H9 (cell line): ENCODE data around the gene ADCY5. TPM values are rescaled to one million over a fixed set of nuclear protein-coding genes. Genes with fewer than 3 reads are reported as not detected.

ENCODE experiments used
- DNase-seq: peaks from one replicate; pipeline ENCODE4 v3.0.0-alpha.2; 2017
- H2AFZ ChIP-seq: one replicate; pipeline ENCODE4 v1.6.1; 2013; ENCODE audit warnings: mild to moderate bottlenecking, low read length, control low read depth, moderate library complexity
- H2AK5ac ChIP-seq: 2 replicates; pipeline ENCODE4 v1.6.1; 2013; ENCODE audit warnings: low read length, control low read depth, mixed read lengths; ENCODE audit not compliant: insufficient read length
- H2BK120ac ChIP-seq: one replicate; pipeline ENCODE4 v1.6.1; 2013; ENCODE audit warnings: low read depth, mild to moderate bottlenecking, low read length, control low read depth, inconsistent platforms; ENCODE audit not compliant: poor library complexity, severe bottlenecking
- H2BK12ac ChIP-seq: 2 replicates; pipeline ENCODE4 v1.6.1; 2013; ENCODE audit warnings: low read length, control low read depth, mixed read lengths, low read depth; ENCODE audit not compliant: insufficient read length
- H2BK15ac ChIP-seq: 2 replicates; pipeline ENCODE4 v1.6.1; 2013; ENCODE audit warnings: low read depth, low read length, control low read depth
- H2BK20ac ChIP-seq: one replicate; pipeline ENCODE4 v1.6.1; 2013; ENCODE audit warnings: low read depth, mild to moderate bottlenecking, low read length, control low read depth, inconsistent platforms; ENCODE audit not compliant: poor library complexity, severe bottlenecking
- H2BK5ac ChIP-seq: 2 replicates; pipeline ENCODE4 v1.6.1; 2013; ENCODE audit warnings: low read length, control low read depth, mixed read lengths; ENCODE audit not compliant: insufficient read length
- H3K14ac ChIP-seq: 2 replicates; pipeline ENCODE4 v1.6.1; 2013; ENCODE audit warnings: low read length, control low read depth; ENCODE audit not compliant: insufficient read depth
- H3K18ac ChIP-seq: 2 replicates; pipeline ENCODE4 v1.6.1; 2013; ENCODE audit warnings: low read depth, mild to moderate bottlenecking, mixed read lengths, low read length, control low read depth; ENCODE audit not compliant: insufficient read length
- H3K23ac ChIP-seq: 2 replicates; pipeline ENCODE4 v1.6.1; 2013; ENCODE audit warnings: low read length, control low read depth, mixed read lengths, low read depth; ENCODE audit not compliant: insufficient read length
- H3K23me2 ChIP-seq: 2 replicates; pipeline ENCODE4 v1.6.1; 2013; ENCODE audit warnings: low read depth, mild to moderate bottlenecking, mixed read lengths, low read length, control low read depth; ENCODE audit not compliant: insufficient read length, poor library complexity, severe bottlenecking
- H3K27ac ChIP-seq: 2 replicates; pipeline ENCODE4 v1.5.1; 2013; ENCODE audit warnings: low read length, control low read depth, mixed read lengths, low read depth; ENCODE audit not compliant: insufficient read length
- H3K27me3 ChIP-seq: 2 replicates; pipeline ENCODE4 v1.6.1; 2013; ENCODE audit warnings: low read length, control low read depth, inconsistent platforms; ENCODE audit not compliant: insufficient read depth
- H3K4ac ChIP-seq: 2 replicates; pipeline ENCODE4 v1.6.1; 2013; ENCODE audit warnings: low read depth, mild to moderate bottlenecking, control low read depth, inconsistent platforms, low read length, moderate library complexity
- H3K4me1 ChIP-seq: 2 replicates; pipeline ENCODE4 v1.6.1; 2013; ENCODE audit warnings: low read length, control low read depth, inconsistent platforms; ENCODE audit not compliant: insufficient read depth
- H3K4me2 ChIP-seq: 2 replicates; pipeline ENCODE4 v1.6.1; 2013; ENCODE audit warnings: low read length, control low read depth, mixed read lengths; ENCODE audit not compliant: insufficient read length, insufficient read depth
- H3K56ac ChIP-seq: 2 replicates; pipeline ENCODE4 v1.6.1; 2013; ENCODE audit warnings: low read depth, mild to moderate bottlenecking, mixed read lengths, low read length, control low read depth; ENCODE audit not compliant: insufficient read length
- H3K79me1 ChIP-seq: 2 replicates; pipeline ENCODE4 v1.6.1; 2013; ENCODE audit warnings: low read depth, mild to moderate bottlenecking, moderate library complexity, low read length, control low read depth, inconsistent platforms; ENCODE audit not compliant: insufficient read depth, poor library complexity, severe bottlenecking
- H3K79me2 ChIP-seq: 2 replicates; pipeline ENCODE4 v1.6.1; 2013; ENCODE audit warnings: low read length, control low read depth, inconsistent platforms; ENCODE audit not compliant: insufficient read depth
- H3K9ac ChIP-seq: 2 replicates; pipeline ENCODE4 v1.6.1; 2013; ENCODE audit warnings: low read length, control low read depth, mixed read lengths; ENCODE audit not compliant: insufficient read length; ENCODE audit errors: extremely low read depth
- H3K9me3 ChIP-seq: one replicate; pipeline ENCODE4 v1.6.1; 2013; ENCODE audit warnings: low read depth, low read length, inconsistent platforms; ENCODE audit not compliant: control insufficient read depth
- H3T11ph ChIP-seq: one replicate; pipeline ENCODE4 v1.6.1; 2013; ENCODE audit warnings: mild to moderate bottlenecking, low read length, control low read depth, inconsistent platforms
- H4K20me1 ChIP-seq: one replicate; pipeline ENCODE4 v1.6.1; 2013; ENCODE audit not compliant: control insufficient read depth, insufficient read length, insufficient read depth
- H4K5ac ChIP-seq: 2 replicates; pipeline ENCODE4 v1.6.1; 2013; ENCODE audit warnings: low read depth, mild to moderate bottlenecking, mixed read lengths, low read length, control low read depth; ENCODE audit not compliant: insufficient read length
- H4K8ac ChIP-seq: replicated peaks from 2 replicates; pipeline ENCODE4 v1.6.1; 2013; ENCODE audit warnings: low read length, control low read depth, mixed read lengths, low read depth; ENCODE audit not compliant: insufficient read length
- H4K91ac ChIP-seq: 2 replicates; pipeline ENCODE4 v1.6.1; 2013; ENCODE audit warnings: low read depth, mild to moderate bottlenecking, moderate library complexity, mixed read lengths, low read length, control low read depth; ENCODE audit not compliant: insufficient read length
- H3K27ac Mint-ChIP-seq, 3 experiments: 2 replicates in 2 of 3; 3 replicates in 1 of 3; pipeline ENCODE4 v1.8.0; 2020 to 2021; ENCODE audit warnings: mixed read lengths in 3 of 3, mild to moderate bottlenecking in 1 of 3, moderate library complexity in 1 of 3
- H3K27me3 Mint-ChIP-seq: 2 replicates; pipeline ENCODE4 v1.8.0; 2021; ENCODE audit warnings: low read depth, mild to moderate bottlenecking, moderate library complexity, mixed read lengths
- H3K36me3 Mint-ChIP-seq, 3 experiments: 2 replicates in 2 of 3; 3 replicates in 1 of 3; pipeline ENCODE4 v1.8.0; 2020 to 2021; ENCODE audit warnings: low read depth in 3 of 3, mixed read lengths in 3 of 3; ENCODE audit not compliant: insufficient read depth in 1 of 3
- H3K4me1 Mint-ChIP-seq, 2 experiments: 2 replicates each; pipeline ENCODE4 v1.8.0; 2020; ENCODE audit warnings: mixed read lengths in 2 of 2
- H3K4me3 Mint-ChIP-seq, 2 experiments: 2 replicates in 1 of 2; 3 replicates in 1 of 2; pipeline ENCODE4 v1.8.0; 2020 to 2021; ENCODE audit warnings: mild to moderate bottlenecking in 2 of 2, mixed read lengths in 2 of 2, moderate library complexity in 1 of 2
- H3K9me3 Mint-ChIP-seq, 2 experiments: 2 replicates in 1 of 2; 3 replicates in 1 of 2; pipeline ENCODE4 v1.8.0; 2020; ENCODE audit warnings: mild to moderate bottlenecking in 2 of 2, mixed read lengths in 2 of 2, moderate library complexity in 1 of 2
- WGBS: extraction: QIAGEN DNeasy Blood & Tissue Kit; methylation state at CpG from one replicate; pipeline ENCODE4 v1.1.7; 2013; ENCODE audit warnings: missing lambda C conversion rate, low lambda C conversion rate, mixed read lengths; ENCODE audit not compliant: insufficient read length; ENCODE audit errors: extremely low coverage; 5-methylcytosine and 5-hydroxymethylcytosine counted together
- total RNA-seq: library from RNA; stranded (reverse); gene quantifications from 2 replicates; pipeline ENCODE4 v1.2.1, GENCODE V29; 2021
- TF ChIP-seq, protein P1 (sequence below): fragments of 200-600 bp; sonication (generic); conservative IDR thresholded peaks from 3 replicates; pipeline ENCODE4 v1.8.0; 2021; ENCODE audit warnings: antibody characterized with exemption, mild to moderate bottlenecking

The ADCY5 gene
- total RNA-seq, 1 experiment from 2014 or later = 5.0 TPM

DNA sequence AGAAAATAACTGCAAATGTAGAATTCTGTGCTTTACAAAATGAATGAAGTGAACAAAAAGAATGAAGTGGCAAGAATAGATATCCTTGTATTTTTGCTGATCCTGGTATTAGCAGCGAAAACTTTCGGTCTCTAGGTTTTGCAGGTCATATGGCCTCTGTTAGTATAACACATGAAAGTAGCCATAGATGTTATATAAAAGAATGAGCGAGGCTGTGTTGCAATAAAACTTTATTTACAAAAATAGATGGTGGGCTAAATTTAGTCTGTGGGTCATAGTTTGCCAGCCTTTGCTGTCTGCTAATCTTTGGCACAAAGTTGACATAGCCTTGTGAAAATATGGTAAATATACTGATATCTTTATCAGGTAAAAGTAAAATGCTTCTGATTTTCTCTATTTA is 212.0 kb downstream of the ADCY5 start:
- Histone ChIP-seq H3K27ac (no peak overlapping the region), H4K91ac (no peak overlapping the region), H3K18ac (no peak overlapping the region), H3K23me2 (no peaks in the 10 kb centered on the region), H3K56ac (no peak overlapping the region), H2BK120ac (no peak overlapping the region), H3K9me3 (no peaks in the 10 kb centered on the region), H3K79me1 (no peaks in the 10 kb centered on the region), H3K4ac (no peak overlapping the region), H3K4me2 (no peak overlapping the region), H2AFZ (no peak overlapping the region), H3K79me2 (no peaks in the 10 kb centered on the region), H2AK5ac (no peak overlapping the region), H3K27me3 (no peaks in the 10 kb centered on the region), H4K8ac (no peak overlapping the region), H2BK5ac (no peak overlapping the region), H2BK20ac (no peak overlapping the region), H3T11ph (no peak overlapping the region), H3K14ac (no peak overlapping the region), H2BK12ac (no peak overlapping the region), H3K4me1 (no peaks in the 10 kb centered on the region), H4K5ac (no peak overlapping the region), H3K23ac (no peak overlapping the region), H4K20me1 (no peaks in the 10 kb centered on the region), H2BK15ac (no peak overlapping the region), H3K9ac (no peak overlapping the region)
- no peaks in the 10 kb centered on the region for H3K27me3 Mint-ChIP-seq
- TF ChIP-seq, protein P1, sequence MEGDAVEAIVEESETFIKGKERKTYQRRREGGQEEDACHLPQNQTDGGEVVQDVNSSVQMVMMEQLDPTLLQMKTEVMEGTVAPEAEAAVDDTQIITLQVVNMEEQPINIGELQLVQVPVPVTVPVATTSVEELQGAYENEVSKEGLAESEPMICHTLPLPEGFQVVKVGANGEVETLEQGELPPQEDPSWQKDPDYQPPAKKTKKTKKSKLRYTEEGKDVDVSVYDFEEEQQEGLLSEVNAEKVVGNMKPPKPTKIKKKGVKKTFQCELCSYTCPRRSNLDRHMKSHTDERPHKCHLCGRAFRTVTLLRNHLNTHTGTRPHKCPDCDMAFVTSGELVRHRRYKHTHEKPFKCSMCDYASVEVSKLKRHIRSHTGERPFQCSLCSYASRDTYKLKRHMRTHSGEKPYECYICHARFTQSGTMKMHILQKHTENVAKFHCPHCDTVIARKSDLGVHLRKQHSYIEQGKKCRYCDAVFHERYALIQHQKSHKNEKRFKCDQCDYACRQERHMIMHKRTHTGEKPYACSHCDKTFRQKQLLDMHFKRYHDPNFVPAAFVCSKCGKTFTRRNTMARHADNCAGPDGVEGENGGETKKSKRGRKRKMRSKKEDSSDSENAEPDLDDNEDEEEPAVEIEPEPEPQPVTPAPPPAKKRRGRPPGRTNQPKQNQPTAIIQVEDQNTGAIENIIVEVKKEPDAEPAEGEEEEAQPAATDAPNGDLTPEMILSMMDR = no peak
- no peaks in the 10 kb centered on the region for H3K4me1 Mint-ChIP-seq
- H3K27ac Mint-ChIP-seq = no peak overlapping the region
- no peak for DNase-seq
- H3K4me3 Mint-ChIP-seq = no peak overlapping the region
- H3K9me3 Mint-ChIP-seq = no peaks in the 10 kb centered on the region
- no CpG with 5 or more reads among the region's 3 CpGs for WGBS
- H3K36me3 Mint-ChIP-seq = peaks cover 0 to 3% (median 2%) of the 10 kb centered on the region in 3 experiments; a peak in 1 of 7 replicates

Other genes starting within 250 kb of the ADCY5 start
- gene SEC22A, start 247.1 kb downstream of the ADCY5 start, total RNA-seq = 6.2 and 9.9 TPM in 2 replicates
- 27.4 and 28.4 TPM in 2 replicates for gene HACD2, start 136.0 kb upstream of the ADCY5 start, total RNA-seq